GM18861 (cell line): ENCODE measurements around the gene RMI1.
"Not testable (repeated sequence)": the region's sequence is repeated elsewhere in the genome, so short reads cannot be mapped to it uniquely, and the experiment has no call there.

Source experiments
- ATAC-seq: cut with Tn5 transposase; IDR thresholded peaks from one replicate; pipeline ENCODE4 v1.9.1; 2021; ENCODE audit not compliant: unreplicated experiment

The RMI1 gene

DNA sequence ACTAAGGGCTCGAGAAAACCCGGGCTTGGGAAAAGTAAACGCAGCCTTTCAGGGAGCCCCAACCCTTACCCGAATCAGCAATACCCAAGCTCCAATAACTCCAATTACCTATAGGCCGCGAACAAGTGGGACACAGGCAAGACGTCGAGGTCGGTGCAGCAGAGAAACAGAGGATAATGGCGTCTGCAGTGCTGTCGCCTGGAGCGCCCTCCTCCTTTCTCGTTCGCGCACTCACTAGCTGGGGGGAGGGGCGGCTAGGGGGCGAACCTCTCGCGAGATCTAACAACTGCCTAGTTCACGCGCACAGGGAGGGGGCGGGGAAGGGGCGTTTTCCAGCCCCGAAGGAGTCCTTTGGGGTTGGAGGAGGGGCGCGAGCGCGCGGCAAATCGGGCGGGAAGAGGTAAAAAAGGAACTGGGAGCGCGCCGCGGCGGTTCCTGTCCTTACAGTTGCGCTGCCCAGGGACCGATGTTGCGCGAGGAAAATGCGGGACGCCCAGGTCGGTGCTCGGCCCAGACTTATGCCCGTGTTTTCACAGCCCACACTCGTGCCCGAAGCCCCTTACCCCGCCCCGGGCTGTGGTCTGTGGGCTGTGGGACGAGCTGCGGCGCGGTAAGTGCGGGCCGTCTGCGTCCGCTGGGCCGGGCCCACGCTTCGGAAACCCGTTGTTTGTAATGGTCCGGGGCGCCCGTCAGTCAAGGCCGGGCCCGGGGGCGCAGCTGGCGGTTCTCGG, at the start of gene RMI1:
Gene RMI1 (plus strand): TSS at position 411 of the 731 bp plus-strand sequence. CDS start 20,182 bp downstream, outside the sequence.
- peak; percentile 41 for ATAC-seq

DNA sequence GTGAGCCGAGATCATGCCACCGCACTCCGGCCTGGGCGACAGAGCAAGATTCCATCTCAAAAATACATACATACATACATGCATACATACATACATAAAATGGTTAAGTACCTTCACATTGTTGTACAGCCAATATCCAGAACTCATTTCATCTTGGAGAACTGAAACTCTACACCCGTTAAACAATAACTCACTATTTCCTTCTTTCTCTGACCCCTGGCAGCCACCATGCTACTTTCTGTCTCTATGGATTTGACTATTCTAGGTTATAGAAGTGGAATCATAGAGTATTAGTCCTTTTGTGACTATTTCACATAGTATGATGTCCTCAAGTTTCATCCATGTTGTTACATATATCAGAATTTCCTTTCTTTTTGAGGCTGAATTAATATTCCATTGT, 49.7 kb upstream of the RMI1 start:
- peak; percentile 44 for ATAC-seq

DNA sequence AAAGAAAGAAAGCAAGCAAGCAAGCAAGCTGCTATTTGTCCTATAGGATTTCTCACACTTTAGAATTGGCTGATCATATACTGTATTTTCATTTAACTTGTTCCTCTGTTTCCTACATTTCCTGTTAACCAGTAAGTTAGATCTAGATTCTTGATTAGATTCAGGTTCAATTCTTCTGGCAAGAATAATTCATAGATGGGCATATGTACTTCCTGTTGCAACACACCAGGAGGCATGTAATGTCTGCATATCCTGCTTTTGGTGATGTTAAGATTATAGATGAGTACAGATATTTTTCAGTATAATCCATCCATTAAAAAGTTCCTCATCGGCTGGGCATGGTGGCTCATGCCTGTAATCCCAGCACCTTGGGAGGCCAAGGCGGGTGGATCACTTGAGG, 48.6 kb upstream of the RMI1 start:
- no peak for ATAC-seq

DNA sequence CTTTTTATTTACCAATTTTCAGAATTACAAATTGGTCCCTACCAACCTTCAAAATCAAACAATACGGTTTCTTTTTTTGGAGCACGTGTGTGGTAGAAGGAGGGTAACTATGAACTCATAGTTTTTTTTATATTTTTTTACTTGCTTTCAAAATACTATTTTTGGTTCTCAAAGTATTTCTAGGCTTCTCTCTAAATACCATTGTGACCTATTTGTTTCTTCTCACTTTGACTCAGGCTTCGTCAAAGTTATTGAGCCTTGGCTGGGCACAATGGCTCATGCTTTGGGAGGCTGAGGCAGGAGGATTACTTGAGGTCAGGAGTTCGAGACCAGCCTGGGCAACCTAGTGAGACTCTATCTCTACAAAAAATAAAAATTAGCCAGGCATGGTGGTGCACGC, 47.8 kb upstream of the RMI1 start:
- ATAC-seq = no peak

DNA sequence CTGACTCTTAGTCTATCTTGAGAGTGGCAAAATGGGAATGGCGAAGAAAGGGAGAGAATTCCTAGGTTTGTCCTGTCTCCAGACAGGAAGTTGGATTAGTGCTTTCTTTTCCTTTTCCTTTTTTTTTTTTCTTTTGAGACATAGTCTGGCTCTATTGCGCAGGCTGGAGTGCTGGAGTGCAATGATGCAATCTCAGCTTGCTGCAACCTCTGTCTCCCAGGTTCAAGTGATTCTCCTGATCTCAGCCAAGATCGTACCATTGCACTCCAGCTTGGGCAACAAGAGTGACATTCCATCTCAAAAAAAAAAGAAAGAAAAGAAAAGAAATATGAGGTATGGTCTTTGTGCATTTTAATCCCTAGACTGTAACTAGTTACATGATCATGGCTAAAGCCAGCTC, 46.8 kb upstream of the RMI1 start:
- ATAC-seq = no peak

DNA sequence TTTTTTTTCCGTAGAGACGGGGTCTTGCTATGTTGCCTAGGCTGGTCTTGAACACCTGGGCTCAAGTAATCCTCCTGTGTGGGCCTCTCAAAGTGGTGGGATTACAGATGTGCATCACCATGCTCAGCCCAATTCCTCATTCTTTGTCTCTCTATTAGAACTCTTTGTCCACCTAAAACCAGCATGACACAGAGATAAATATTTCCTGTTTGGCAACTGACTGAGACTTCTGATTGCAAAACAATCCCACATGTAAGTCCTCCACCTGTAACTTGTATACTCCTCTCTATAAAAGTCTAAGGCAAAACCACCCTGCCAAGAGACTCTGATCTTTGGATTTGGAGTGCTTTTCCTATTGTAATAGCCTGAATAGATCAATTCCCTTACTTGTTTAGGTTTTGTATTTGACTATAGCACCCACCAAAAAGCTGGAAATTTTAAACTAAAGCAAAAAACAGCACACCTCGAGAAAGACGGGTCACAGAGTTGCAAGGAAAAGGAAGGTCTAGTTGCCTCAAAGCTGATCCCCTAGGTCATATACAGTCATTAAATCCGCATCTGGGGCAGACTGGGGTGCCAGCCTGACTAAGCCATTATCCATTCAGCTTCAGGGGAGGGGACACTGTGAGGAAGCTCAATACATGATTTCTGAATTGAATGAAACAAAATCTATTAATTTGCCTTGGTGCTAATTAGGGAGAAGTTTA, 45.9 kb upstream of the RMI1 start:
- ATAC-seq = no peak

DNA sequence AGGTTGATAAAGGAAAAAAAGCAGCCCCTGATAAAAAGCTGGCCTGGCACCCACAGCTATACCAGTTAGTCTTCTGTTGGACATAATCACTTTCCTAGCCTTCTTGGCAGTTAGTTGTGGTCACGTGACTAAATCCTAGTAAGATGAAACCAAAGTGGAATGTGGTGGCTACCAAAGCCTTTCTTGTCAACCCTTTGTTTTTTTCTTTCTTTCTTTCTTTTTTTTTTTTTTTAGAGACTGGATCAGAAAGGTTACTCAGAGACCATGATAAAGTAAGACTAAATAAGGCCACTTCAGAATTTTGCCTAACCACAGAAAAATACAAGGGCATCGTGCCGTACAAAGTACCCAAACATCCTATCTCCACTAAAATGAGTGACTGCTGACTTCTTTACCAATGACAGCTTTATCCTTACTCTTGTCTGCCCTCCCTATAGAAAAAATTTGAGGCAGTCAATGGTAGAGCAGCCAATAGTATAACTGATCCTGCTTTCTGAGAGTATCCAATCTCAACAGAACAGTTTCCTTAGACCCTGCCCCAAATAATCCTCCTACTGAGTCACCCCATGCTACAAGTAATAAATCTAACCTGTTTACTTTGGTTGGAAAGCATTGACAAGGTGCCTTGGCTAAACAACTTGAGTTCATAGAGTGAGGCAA, 45.2 kb upstream of the RMI1 start:
- no peak for ATAC-seq

DNA sequence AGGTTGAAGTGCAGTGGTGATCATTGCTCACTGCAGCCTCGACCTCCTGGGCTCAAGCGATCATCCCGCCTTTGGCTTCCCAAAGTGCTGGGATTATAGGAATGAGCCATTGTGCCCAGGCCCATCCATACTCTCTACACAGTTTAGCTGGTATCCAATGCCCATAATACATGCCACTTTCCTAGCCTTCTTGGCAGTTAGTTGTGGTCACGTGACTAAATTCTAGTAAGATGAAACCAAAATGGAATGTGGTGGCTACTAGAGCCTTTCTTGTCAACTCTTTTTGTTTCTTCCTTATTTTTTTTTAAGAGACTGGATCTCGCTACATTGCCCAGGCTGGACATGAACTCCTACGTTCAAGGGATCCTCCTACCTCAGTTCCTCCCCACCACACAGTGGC, 44.1 kb upstream of the RMI1 start:
- no peak for ATAC-seq

DNA sequence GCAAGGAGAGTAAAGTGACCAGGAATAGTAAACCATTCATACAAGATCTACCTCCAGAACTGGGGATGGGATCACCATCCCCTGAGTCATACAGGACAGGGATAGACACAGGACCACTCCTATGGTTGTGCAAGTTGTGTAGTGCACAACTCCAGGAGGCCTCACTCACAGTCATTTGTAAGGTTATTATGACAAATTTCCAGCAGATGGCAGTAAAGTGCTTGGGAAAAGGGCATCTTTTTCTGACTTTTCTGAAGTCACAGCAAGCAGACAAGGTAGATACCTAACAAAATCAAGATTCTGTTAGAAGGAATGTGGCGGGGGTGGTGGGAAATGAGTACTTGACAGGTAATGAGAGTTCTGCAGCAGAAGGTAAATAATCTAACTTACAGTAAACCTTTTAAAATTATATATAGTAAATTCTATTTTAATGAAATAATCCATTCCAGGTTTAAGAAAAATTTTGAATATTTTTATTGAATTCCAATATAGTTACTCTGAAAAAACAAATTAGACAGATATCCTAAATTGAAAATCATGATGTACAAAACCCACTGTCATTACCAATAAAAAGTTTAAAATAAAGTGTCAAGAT, 42.6 kb upstream of the RMI1 start:
- ATAC-seq = peak; percentile 54

DNA sequence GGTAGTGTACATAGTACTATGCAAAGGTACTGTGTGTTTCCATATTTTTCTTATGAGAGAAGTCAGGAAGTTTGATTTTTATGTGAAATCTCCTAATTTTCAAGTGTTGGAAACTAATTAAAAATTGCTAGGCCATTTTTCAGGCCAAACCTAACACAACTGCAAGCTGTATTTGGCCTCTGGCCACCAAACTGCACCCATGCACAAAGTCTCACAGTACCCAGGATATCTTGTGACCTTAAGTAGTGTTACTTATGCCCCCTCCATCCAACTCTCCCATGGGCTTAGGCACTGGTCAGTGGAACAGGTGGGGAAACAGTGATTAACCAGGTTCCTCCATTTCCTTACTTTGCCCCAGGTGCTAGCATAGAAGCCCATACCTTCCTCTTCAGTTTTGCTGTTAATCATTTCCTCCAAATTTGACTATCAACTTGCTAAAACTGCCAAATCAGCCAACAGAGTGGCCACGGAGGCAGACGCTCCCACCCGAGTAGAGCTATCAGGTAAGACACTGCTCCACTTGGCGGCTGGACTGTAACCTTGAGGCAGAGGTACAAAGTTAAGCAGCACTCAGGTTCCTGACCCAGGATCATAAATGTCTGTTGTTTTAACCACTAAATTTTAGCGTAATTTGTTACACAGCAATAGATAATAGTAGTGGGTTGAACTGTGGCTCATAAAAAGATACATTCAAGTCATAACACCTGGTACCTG, 39.9 kb upstream of the RMI1 start:
- ATAC-seq = no peak

DNA sequence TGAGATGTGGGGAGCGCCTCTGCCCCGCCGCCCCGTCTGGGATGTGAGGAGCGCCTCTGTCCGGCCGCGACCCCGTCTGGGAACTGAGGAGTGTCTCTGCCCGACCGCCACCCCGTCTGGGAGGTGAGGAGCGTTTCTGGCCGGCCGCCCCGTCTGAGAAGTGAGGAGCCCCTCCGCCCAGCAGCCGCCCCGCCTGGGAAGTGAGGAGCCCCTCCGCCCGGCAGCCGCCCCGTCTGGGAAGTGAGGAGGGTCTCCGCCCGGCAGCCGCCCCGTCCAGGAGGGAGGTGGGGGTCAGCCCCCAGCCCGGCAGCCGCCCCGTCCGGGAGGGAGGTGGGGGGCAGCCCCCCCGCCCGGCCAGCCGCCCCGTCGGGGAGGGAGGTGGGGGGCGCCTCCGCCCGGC, 32.5 kb upstream of the RMI1 start:
- not testable (repeated sequence) for ATAC-seq

DNA sequence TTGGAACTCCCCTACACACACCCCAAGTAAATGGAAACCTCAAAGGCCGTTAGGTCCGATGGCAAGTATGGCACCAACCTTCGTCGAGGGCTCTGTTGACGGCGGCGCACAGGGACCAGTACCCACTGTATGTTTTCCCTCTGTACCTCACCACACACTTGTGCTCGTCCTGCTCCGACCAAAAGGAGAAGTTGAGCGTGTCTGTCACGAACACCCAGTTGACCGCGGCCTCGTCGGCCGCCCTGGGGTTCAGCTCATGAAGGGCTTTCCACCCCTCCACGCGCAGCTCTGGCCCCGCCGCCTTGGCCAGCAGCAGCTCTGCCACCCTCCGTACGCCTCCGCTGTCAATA, 24.5 kb upstream of the RMI1 start:
- ATAC-seq = peak; percentile 38

DNA sequence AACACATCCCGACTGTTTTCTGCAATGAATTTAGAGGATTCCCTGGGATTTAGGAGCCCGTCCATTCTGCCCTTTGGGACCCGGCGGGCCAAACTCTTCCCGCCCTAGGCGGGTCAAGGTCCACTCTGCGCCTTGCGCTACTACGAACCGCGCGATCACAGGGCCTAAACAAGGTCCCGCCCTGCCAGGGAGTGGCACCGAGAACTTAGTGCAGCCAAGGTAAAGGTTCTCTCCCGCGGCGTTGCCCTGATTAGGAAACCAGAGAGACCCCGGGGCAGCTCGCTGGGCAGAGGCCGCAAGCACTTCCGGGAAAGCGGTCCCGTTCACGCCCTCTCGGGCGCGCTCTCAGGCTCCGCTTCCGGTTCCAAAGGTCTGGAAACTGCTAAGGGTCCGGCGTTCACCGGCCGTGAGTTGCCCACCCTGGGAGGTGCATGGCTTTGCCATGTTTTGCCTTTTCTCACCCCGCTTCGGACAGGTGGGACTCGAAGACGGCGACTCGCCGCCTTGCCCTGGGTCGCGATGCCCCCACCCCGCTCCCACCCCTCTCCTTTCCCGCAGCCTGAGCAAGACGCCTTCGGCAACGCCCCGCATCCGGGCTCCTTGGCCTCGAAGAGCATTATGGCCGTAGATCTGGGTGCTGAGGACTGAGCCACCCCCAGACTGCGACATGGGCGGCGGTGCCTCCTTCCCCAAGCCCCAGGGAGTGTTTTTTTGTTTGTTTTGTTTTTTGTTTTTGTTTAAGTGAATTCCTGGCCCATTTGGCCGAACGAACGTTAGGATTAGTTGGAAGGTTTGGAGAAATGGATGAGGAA, 24.0 kb upstream of the RMI1 start:
- peak; percentile 65 for ATAC-seq

DNA sequence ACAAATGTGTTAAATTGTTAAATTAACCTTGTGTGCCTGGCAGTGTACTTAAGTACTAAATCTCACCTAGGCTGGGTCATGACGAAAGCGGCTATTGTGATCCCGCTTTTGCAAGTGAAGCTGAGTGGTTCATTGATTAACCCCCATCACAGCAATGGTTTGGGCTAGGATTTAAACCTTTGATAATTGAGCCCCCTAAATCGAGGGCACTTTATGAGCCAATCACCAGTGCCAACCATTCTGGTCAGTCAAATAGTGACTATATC, 23.4 kb upstream of the RMI1 start:
- no peak for ATAC-seq

DNA sequence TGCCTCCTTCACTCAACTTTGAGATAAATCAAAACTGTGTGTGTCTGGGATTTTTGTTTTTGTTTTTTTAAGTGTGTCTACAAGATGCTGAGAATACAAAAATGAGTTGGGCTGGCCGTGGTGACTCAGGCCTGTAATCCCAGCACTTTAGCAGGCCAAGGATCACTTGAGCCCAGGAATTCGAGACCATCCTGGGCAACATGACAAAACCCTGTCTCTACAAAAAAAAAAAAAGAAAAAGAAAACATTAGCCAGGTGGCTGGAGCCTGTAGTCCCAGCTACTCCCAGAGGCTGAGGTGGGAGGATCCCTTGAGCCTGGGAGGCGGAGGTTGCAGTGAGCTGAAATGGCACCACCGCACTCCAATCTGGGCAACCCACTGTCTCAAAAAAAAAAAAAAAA, 21.5 kb upstream of the RMI1 start:
- no peak for ATAC-seq

DNA sequence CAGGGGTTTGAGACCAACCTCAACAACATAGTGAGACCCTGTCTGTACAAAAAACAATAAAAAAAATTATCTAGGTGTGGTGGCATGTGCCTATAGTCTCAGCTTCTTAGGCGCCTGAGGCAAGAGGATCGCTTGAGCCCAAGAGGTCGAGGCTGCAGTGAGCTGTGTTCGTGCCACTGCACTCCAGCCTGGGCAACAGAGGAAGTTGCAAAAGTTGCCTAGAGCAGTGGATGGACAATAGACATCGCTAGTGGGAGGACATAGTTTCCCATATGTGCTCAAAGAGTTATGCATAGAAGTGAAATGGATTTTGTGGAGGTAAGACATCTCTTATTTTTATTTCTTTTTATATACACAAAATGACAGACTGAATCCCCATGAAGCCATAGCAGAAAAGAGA, 19.6 kb upstream of the RMI1 start:
- ATAC-seq = no peak

DNA sequence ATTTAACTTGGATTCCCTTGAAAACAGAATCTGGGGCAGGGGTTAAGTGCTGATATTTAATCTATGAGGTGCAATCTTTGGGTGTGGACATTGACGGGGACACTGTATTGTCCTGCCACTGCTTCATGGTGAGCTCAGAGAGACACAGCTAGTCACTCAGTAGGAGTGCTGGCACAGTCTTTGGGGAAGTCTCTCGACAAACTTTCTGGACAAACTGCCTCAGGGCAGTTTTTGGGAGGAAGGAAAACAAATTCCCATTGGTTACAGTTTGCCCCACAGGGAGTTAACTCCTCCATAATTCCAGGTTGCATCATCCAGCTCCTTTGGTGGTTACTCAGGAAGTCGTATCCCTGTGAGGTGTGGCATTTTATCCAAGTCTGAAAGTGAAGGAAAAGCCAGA, 18.4 kb upstream of the RMI1 start:
- no peak for ATAC-seq

DNA sequence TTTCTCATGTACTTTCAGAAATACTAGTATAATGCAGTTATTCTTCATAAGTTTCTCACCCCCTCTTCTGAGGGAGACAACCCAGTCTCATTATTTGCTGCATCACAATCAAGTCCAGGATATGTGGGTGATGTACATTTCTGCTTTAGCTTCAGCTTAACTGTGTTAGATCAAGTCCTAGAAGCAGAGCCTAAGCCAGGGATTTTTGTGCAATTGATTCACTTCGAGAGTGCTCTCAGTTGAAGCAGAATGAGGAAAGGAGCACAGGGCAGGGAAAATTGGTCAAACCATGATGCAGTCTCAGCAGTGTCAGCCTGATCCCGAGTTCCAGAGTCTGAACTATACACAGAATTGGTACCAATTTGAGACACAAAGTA, 15.6 kb upstream of the RMI1 start:
- no peak for ATAC-seq

DNA sequence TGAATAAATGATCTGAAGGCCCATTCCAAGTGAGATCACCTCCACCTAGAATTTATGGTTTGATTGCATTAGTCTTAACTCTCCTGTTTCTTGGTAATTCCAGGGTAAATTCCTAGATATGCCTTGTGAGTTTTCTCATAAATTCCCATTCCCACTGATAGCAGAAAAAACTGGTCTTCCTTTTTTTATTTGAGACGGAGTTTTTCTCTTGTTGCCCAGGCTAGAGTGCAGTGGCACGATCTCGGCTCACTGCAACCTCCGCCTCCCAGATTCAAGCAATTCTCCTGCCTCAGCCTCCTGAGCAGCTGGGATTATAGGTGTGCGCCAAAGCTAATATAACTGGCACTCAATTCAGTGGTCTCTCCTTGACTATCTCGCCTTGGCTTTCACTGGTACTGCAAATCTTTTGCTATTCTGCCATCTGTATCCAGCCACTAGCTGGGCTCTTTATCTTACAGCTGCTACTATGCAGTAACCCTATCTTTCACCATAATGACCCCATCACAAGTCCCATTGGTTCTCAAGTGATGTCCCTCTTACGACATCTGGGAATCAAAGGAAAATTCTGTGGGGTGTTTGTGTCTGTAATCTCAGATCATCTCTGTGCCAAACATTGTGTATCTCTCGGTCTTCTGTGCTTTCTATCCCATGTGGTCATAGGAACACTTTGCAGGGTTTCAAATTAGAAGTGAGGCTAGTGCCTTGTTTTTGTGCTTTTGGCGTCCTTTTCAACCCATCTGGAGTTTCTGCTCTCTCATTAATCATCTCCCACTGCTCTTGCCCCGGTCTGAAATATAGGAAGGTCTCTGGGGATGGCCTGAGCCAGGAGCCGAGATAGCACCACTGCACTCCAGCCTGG, 15.0 kb upstream of the RMI1 start:
- no peak for ATAC-seq

DNA sequence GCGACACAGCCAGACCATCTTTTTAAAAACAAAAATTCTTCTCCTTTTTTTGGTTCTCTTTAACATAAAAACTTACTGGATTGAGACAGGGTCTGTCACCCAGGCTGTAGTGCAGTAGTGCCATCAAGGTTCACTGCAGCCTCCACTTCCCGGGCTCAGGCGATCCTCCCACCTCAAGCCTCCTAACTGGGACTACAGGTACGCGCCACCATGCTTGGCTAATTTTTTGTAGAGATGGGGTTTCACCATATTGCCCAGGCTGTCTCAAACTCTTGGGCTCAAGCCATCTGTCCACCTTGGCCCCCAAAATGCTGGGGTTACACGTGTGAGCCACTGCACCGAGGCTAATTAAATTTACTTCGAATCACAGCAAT, 14.4 kb upstream of the RMI1 start:
- no peak for ATAC-seq
